Breast epithelium (tissue), 3 donors: Measurements from ENCODE around the gene TIGD4.

Experiments used
- POLR2A ChIP-seq: fragments of 450-650 bp; IDR thresholded peaks from one replicate; pipeline ENCODE4 v1.6.1; 2016; ENCODE audit warnings: antibody characterized with exemption, mild to moderate bottlenecking, moderate library complexity
- POLR2AphosphoS5 ChIP-seq, 3 donors: sonication (generic); formaldehyde crosslinking; IDR thresholded peaks; one replicate each; pipeline ENCODE4 v1.6.1; 2017; ENCODE audit warnings: antibody characterized with exemption in 3 of 3
- TF ChIP-seq, protein P1 (sequence below), 3 donors: fragments of 450-650 bp; IDR thresholded peaks; one replicate each; pipeline ENCODE4 v1.5.1; 2016 to 2017; ENCODE audit warnings: antibody characterized with exemption in 3 of 3, mild to moderate bottlenecking in 3 of 3, moderate library complexity in 3 of 3

DNA sequence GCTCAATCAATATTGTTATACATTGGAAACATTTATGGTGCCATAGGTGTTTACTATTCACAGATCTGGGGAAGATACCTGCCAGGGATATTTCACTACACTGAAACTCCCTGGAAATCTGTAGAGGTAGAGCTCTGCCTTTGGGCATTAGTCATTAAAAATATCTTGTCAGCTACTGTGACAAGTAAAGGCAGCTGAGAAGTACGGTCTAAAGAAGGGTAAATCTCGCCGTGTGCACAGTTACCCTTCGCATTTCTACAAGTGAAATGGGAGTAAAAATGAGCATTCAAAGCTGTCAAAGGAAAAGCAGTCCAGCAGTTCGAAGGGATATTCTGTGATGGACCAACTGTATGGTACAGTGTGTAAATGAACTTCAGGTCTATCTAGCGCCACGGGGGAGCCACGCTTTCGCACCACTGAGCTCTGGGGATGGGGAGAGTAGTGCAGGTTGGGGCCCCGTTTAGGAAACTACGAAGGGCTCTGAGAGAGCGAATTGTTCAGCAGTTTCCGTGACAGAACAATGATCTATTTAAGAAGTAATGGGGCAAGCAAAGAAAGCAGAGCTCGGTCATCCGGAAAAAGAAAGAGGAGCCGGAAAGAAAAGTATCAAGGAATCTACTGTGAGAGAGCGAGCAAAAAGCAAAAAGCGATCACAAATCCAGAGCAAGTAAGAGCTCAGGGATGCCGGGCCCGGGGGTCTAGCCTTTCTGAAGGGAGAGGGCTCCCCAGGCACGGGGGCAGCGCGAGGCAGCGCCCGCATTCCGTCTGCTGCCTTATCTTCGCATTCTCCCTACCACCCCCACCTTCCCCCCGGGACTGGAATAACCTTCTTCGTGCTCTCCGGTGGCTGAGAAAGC is 646 bp downstream of the TIGD4 start:
- TF ChIP-seq, protein P1, sequence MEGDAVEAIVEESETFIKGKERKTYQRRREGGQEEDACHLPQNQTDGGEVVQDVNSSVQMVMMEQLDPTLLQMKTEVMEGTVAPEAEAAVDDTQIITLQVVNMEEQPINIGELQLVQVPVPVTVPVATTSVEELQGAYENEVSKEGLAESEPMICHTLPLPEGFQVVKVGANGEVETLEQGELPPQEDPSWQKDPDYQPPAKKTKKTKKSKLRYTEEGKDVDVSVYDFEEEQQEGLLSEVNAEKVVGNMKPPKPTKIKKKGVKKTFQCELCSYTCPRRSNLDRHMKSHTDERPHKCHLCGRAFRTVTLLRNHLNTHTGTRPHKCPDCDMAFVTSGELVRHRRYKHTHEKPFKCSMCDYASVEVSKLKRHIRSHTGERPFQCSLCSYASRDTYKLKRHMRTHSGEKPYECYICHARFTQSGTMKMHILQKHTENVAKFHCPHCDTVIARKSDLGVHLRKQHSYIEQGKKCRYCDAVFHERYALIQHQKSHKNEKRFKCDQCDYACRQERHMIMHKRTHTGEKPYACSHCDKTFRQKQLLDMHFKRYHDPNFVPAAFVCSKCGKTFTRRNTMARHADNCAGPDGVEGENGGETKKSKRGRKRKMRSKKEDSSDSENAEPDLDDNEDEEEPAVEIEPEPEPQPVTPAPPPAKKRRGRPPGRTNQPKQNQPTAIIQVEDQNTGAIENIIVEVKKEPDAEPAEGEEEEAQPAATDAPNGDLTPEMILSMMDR (IDR thresholded peaks at IDR 0.05): no peak
- TF ChIP-seq POLR2AphosphoS5 (IDR thresholded peaks at IDR 0.05) (no peak), POLR2A (no peak)
